NCI-H2107 treated with DMSO at 0.1 percent for 48 hours (cell line): ENCODE measurements around the gene STXBP5.
"Not testable (repeated sequence)": the region's sequence is repeated elsewhere in the genome, so short reads cannot be mapped to it uniquely, and the experiment has no call there.

Experiments used
- DNase-seq: peaks from one replicate; lab custom pipeline; 2025; ENCODE audit not compliant: unreplicated experiment; lab: John Stamatoyannopoulos, UW

The STXBP5 gene

GRCh38 chr6:147244832-147245231 lies 40.6 kb downstream of the STXBP5 start:
- no peak for DNase-seq

- no peak for DNase-seq
Observed at GRCh38 chr6:147245693-147246092, 41.5 kb downstream of the STXBP5 start.

- DNase-seq: no peak
Observed at GRCh38 chr6:147246853-147247635, 42.8 kb downstream of the STXBP5 start.

GRCh38 chr6:147248859-147249258 lies 44.6 kb downstream of the STXBP5 start:
- DNase-seq: no peak

- no peak for DNase-seq
Observed at GRCh38 chr6:147251072-147251471, 46.9 kb downstream of the STXBP5 start.

GRCh38 chr6:147254929-147255473 lies 50.8 kb downstream of the STXBP5 start:
- DNase-seq: not testable (repeated sequence)

- DNase-seq: no peak
Observed at GRCh38 chr6:147255948-147256674, 51.9 kb downstream of the STXBP5 start.

GRCh38 chr6:147257760-147258159 lies 53.5 kb downstream of the STXBP5 start:
- DNase-seq: no peak

- DNase-seq: no peak
Observed at GRCh38 chr6:147260091-147260490, 55.9 kb downstream of the STXBP5 start.

GRCh38 chr6:147262946-147263345 lies 58.7 kb downstream of the STXBP5 start:
- no peak for DNase-seq

- DNase-seq: no peak
Observed at GRCh38 chr6:147266821-147267220, 62.6 kb downstream of the STXBP5 start.

- DNase-seq: no peak
Observed at GRCh38 chr6:147267658-147268057, 63.4 kb downstream of the STXBP5 start.

- DNase-seq: no peak
Observed at GRCh38 chr6:147268254-147268653, 64.0 kb downstream of the STXBP5 start.

GRCh38 chr6:147274012-147274411 lies 69.8 kb downstream of the STXBP5 start:
- no peak for DNase-seq

GRCh38 chr6:147274776-147275175 lies 70.6 kb downstream of the STXBP5 start:
- DNase-seq: no peak

- no peak for DNase-seq
Observed at GRCh38 chr6:147278891-147279290, 74.7 kb downstream of the STXBP5 start.

GRCh38 chr6:147279427-147279826 lies 75.2 kb downstream of the STXBP5 start:
- no peak for DNase-seq

- DNase-seq: no peak
Observed at GRCh38 chr6:147281895-147282565, 77.8 kb downstream of the STXBP5 start.

GRCh38 chr6:147282566-147282959 lies 78.3 kb downstream of the STXBP5 start:
- DNase-seq: no peak

- no peak for DNase-seq
Observed at GRCh38 chr6:147283460-147283859, 79.2 kb downstream of the STXBP5 start.

GRCh38 chr6:147285087-147285855 lies 81.1 kb downstream of the STXBP5 start:
- DNase-seq: no peak
